ENCODE results near the gene GPC1.

DNA sequence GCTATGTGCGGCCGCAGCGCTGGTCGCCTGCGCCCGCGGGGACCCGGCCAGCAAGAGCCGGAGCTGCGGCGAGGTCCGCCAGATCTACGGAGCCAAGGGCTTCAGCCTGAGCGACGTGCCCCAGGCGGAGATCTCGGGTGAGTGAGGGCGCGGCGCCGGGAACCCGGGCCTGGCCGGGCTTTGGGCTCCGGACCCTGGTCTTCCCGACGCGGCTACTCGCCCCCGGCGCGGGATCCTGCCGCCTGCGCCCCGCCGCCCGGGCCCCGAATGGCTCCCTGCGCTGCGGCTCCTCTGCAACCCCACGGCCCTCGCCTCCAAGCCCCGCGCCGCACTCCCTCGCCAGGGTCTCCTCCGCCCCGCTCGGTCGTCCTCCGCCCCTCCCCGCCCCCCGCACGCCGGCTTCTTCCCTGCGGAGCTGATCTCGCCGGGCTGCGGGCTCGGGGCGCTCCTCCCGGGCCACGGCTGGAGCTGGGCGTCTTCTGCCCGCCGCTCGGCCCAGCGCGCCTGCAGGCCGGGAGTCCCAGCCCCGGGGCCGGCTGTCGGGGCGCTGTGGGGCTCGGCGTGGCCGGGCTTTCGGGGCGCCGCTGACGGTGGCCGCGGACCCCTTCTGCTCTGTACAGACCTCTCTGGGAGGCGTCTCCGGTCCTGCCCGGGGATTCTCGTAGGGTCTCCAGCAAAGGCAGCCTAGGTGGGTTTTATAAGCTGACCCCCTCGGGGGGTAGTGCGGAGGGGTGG, 652 bp downstream of the GPC1 start:
- TF ChIP-seq, protein P1, sequence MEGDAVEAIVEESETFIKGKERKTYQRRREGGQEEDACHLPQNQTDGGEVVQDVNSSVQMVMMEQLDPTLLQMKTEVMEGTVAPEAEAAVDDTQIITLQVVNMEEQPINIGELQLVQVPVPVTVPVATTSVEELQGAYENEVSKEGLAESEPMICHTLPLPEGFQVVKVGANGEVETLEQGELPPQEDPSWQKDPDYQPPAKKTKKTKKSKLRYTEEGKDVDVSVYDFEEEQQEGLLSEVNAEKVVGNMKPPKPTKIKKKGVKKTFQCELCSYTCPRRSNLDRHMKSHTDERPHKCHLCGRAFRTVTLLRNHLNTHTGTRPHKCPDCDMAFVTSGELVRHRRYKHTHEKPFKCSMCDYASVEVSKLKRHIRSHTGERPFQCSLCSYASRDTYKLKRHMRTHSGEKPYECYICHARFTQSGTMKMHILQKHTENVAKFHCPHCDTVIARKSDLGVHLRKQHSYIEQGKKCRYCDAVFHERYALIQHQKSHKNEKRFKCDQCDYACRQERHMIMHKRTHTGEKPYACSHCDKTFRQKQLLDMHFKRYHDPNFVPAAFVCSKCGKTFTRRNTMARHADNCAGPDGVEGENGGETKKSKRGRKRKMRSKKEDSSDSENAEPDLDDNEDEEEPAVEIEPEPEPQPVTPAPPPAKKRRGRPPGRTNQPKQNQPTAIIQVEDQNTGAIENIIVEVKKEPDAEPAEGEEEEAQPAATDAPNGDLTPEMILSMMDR (IDR thresholded peaks at IDR 0.05 in 8 of 11, conservative IDR thresholded peaks at IDR 0.05 in 3 of 11) = no peak
- no peak for TF ChIP-seq POLR2AphosphoS5 (IDR thresholded peaks at IDR 0.05)
